LNCaP clone FGC (cell line): ENCODE measurements around the gene ONECUT1.

ENCODE experiments used
- DNase-seq: peaks from one replicate; pipeline ENCODE4 v3.0.0-alpha.2; 2011; ENCODE audit warnings: low read depth
- H3K4me3 ChIP-seq: 2 replicates; pipeline ENCODE4 v1.5.1; 2011; ENCODE audit warnings: mild to moderate bottlenecking, low read depth, low read length, control low read depth
- TF ChIP-seq, protein P1 (sequence below): IDR thresholded peaks from 2 replicates; pipeline ENCODE4 v1.5.1; 2012; ENCODE audit warnings: mild to moderate bottlenecking; ENCODE audit not compliant: control insufficient read depth, insufficient read depth; ENCODE audit errors: extremely low read depth

The ONECUT1 gene

DNA sequence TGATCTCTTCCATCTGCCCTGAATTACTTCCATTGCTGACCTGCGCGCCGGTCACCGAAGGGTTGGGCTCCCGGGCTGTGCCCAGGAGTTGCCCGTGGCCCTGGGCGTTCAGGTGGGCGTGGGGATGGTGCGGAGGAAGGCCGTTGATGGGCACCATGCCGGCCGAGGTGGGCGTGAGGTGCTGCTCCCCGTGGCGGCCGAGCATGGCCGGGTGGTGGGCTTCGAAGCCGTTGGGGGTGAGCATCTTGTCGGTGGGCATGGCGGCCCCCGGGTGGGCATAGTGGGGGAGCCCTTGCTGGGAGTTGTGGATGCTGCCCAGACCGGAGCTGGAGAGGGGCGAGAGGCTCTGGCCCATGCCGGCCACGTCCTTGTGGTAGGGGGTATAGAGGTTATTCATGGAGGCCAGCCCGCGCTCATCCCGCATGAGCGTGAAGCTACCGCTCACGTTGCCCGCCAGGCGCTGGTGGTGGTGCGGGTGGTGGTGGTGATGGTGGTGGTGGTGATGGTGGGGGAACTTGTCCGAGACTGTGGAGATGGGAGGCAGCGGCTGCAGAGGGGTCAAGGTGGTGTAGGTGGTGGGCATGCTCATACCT lies 1.0 kb downstream of the ONECUT1 start:
- DNase-seq, result no peak
- H3K4me3 ChIP-seq, result no peak overlapping the region; the same call in 1 of the 2 replicates
- TF ChIP-seq, protein P1, sequence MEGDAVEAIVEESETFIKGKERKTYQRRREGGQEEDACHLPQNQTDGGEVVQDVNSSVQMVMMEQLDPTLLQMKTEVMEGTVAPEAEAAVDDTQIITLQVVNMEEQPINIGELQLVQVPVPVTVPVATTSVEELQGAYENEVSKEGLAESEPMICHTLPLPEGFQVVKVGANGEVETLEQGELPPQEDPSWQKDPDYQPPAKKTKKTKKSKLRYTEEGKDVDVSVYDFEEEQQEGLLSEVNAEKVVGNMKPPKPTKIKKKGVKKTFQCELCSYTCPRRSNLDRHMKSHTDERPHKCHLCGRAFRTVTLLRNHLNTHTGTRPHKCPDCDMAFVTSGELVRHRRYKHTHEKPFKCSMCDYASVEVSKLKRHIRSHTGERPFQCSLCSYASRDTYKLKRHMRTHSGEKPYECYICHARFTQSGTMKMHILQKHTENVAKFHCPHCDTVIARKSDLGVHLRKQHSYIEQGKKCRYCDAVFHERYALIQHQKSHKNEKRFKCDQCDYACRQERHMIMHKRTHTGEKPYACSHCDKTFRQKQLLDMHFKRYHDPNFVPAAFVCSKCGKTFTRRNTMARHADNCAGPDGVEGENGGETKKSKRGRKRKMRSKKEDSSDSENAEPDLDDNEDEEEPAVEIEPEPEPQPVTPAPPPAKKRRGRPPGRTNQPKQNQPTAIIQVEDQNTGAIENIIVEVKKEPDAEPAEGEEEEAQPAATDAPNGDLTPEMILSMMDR, result no peak

DNA sequence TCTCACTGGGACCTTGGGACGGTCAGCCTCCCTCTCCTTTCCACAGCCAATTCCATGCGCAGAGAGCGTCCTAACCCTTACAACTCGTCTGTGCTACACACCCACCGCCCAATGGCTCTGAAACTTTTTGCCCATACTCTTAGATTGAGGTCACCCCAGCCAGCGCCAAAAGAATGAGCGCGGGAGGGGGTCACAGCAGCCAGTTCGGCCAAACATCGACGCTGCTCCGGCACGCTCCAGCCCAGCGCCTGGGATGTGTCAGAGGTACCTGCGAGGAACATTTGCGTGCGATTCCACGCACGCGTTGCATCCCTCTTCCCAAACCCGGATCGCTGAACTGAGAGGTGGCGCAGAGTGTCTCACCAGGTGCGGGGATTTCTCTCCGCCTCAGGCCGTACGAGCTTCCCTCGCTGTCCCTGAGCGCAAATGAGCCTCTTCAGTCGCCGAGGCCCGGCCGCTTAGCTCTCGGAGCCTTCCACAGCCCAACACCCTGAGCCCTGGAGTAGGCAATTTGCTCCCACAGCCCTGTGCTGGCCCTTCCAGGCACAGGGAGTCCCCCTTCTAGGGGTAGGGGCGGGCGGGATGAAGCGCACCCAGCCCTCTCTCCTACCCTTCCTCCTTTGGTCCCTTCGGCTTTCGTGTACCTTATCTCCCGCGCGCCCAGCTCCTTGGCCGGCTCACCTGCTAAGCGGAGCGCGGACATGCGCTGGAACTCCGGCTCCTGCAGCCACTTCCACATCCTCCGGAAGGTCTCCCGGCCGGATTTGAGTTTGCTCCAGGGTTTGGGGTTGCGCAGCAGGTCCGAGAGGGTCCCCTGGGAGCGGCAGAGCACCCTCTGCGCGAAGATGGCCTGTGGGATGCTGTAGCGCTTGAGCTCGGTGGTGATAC lies 1.8 kb downstream of the ONECUT1 start:
- TF ChIP-seq, protein P1, result no peak
- DNase-seq, result no peak
- no peak overlapping the region for H3K4me3 ChIP-seq

DNA sequence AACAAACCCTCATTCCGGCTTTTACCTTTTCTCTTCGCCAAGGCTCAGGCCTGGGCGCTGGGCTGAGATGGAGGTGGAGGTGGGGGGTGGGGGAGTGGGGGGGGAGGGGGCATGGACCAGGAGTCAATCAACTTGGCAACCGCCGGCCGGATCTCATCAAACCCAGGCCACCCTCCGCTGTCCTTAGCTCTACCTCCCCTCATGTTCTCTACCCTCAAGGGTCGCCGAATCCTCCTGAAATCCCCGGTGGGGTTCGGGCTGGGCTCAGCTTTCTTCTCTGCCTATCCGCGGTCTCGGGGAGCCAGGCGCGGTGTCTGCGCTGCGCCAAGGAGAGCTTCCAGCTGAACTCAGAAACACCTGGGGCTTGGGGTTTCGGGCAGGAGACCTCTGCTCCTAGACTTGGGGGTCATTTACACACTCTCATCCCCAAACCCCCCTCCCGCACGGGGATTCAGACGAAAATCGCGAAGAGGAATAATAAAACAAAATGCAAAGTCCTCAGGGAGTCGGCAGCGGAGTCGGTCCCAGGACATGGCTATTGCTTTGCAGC lies 2.5 kb downstream of the ONECUT1 start:
- DNase-seq, result no peak
- TF ChIP-seq, protein P1, result no peak
- H3K4me3 ChIP-seq, result no peak overlapping the region

DNA sequence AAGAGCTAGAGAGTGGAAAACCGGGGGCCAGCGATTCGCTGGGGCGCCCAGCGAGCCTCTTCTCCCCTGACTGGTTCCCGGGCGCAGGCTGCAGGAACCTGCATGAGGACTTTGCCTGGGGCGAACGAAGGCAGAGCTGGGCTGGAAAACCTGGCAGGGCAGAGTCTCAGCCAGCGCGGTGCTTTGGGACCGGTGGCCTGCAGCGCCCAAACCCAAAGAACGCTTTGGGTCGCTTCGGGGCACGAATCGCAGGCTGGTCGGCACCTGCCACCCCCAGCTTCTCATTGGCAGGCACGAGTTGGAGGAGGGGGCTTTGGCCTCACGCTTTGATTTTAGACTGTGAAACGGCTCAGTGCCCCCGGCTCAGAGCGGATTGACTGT lies 3.0 kb downstream of the ONECUT1 start:
- TF ChIP-seq, protein P1, result no peak
- H3K4me3 ChIP-seq, result no peak overlapping the region
- no peak for DNase-seq

DNA sequence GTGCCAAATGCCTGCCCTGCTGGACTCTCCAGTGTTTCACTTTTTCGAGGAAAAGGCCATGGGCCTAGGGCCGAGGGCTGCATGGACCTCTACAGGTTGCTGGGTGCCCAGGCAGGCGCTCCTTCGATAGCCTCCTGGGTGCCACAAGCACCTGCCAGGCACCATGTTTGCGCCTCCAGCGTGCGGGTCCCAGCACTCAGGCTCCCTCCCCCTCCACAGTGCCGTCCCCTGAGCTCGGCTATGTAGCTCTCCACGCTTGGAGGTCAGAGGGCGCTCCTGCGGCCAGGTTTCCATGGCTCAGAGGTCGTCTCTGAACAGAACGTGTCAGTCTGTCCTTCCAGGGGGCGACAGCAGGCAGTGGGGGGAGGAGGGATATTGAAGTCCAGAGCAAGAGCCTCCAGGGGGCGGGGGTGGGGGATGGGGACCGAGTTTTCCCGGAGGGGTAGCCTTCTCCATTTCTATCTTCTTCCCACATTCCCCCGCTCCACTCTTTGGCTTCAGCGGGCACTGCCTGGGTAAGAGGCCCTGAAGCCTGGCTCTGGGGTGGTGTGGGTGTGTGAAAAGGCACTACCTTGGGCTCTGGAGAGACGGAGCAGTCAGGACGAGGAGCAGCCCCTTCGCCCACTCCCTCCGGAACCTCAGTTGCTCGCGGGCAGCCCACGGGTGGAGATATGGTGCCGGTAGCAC lies 3.6 kb downstream of the ONECUT1 start:
- H3K4me3 ChIP-seq, result no peak overlapping the region
- no peak for DNase-seq
- TF ChIP-seq, protein P1, result no peak

DNA sequence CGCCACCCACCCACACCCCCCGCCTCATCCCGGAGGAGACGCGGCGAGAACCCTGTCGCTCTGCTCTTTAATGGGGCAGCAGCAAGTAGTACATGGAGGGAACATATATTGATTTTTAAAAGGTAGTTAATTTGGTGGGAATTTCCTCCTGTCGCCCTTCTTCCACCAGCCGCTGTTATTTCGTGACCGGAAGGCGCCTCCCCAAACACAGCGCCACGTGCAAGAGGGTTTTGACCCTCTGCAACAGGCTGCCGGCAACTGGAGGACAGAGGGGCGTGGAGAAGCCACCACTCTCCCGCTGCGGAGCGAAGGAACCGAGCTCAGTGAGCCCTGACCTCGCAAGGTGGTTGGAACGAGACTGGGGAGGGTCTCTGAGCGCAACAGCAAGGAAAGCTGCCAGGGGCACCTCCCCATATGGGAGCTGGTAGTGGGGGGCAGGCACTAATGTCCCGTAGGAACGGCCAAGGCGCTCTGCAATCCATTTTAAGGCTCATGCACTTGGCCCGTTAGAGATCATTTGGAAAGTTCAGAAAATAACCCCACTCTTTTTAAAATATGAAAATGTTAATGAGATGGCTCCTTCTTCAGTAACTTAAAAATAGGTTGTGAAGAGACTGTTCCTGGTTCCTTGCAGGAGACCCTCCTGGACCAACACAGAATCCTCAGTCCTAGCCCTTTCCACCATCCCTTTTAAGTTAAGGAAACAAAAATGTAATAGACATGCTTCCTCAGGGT lies 4.3 kb downstream of the ONECUT1 start:
- no peak overlapping the region for H3K4me3 ChIP-seq
- DNase-seq, result no peak
- TF ChIP-seq, protein P1, result no peak
